GM23338 (cell line): ENCODE measurements around the gene MOB3B. TPM values are rescaled to one million over a fixed set of nuclear protein-coding genes. Genes with fewer than 3 reads are reported as not detected.

Experiments
- ATAC-seq: fragments of 200-7000 bp; cut with Tn5 transposase; 3 replicates; pipeline ENCODE4 v1.9.1; 2020
- DNase-seq: peaks from one replicate; pipeline ENCODE4 v3.0.0-alpha.2; 2015; ENCODE audit warnings: low spot score
- H2AFZ ChIP-seq: fragments of 200-600 bp; sonication (generic); 2 replicates; pipeline ENCODE4 v1.8.0; 2016; ENCODE audit warnings: antibody characterized with exemption, mild to moderate bottlenecking, moderate library complexity
- H3F3A ChIP-seq: fragments of 200-600 bp; sonication (generic); replicated peaks from 2 replicates; pipeline ENCODE4 v1.8.0; 2017; ENCODE audit warnings: antibody characterized with exemption, mixed run types, low read depth
- H3K27ac ChIP-seq: fragments of 200-600 bp; sonication (generic); 2 replicates; pipeline ENCODE4 v1.6.1; 2016; ENCODE audit warnings: low read depth
- H3K27me3 ChIP-seq: fragments of 200-600 bp; sonication (generic); 2 replicates; pipeline ENCODE4 v1.8.0; 2016; ENCODE audit warnings: mild to moderate bottlenecking, mixed run types, moderate library complexity; ENCODE audit not compliant: insufficient read depth
- H3K36me3 ChIP-seq: fragments of 200-600 bp; sonication (generic); 2 replicates; pipeline ENCODE4 v1.8.0; 2016; ENCODE audit warnings: mild to moderate bottlenecking; ENCODE audit not compliant: insufficient read depth
- H3K4me1 ChIP-seq: fragments of 200-600 bp; sonication (generic); 2 replicates; pipeline ENCODE4 v1.8.0; 2016; ENCODE audit warnings: mild to moderate bottlenecking, moderate library complexity; ENCODE audit not compliant: insufficient read depth
- H3K4me2 ChIP-seq: fragments of 200-600 bp; sonication (generic); 2 replicates; pipeline ENCODE4 v1.7.1; 2017; ENCODE audit warnings: mixed run types
- H3K4me3 ChIP-seq: fragments of 200-600 bp; sonication (generic); 2 replicates; pipeline ENCODE4 v1.6.1; 2016; ENCODE audit warnings: mixed run types
- H3K79me2 ChIP-seq: fragments of 200-600 bp; sonication (generic); replicated peaks from 2 replicates; pipeline ENCODE4 v1.8.0; 2017; ENCODE audit warnings: mild to moderate bottlenecking; ENCODE audit not compliant: insufficient read depth
- H3K9me2 ChIP-seq: fragments of 200-600 bp; sonication (generic); 2 replicates; pipeline ENCODE4 v1.8.0; 2017; ENCODE audit not compliant: insufficient read depth
- H4K20me1 ChIP-seq: fragments of 200-600 bp; sonication (generic); replicated peaks from 2 replicates; pipeline ENCODE4 v1.8.0; 2017; ENCODE audit warnings: mild to moderate bottlenecking; ENCODE audit not compliant: insufficient read depth
- H3K27ac Mint-ChIP-seq: 2 replicates; pipeline ENCODE4 v1.8.0; 2020; ENCODE audit warnings: inconsistent platforms, mild to moderate bottlenecking, moderate library complexity, mixed read lengths
- H3K27me3 Mint-ChIP-seq: 3 replicates; pipeline ENCODE4 v1.8.0; 2022; ENCODE audit warnings: low read depth, mild to moderate bottlenecking, moderate library complexity, mixed read lengths, inconsistent platforms; ENCODE audit not compliant: insufficient read depth, poor library complexity
- H3K36me3 Mint-ChIP-seq: 3 replicates; pipeline ENCODE4 v1.8.0; 2021; ENCODE audit warnings: low read depth, mild to moderate bottlenecking, inconsistent platforms, moderate library complexity, mixed read lengths
- H3K4me1 Mint-ChIP-seq: 3 replicates; pipeline ENCODE4 v1.8.0; 2020; ENCODE audit warnings: mild to moderate bottlenecking, inconsistent platforms, mixed read lengths
- H3K4me3 Mint-ChIP-seq: 3 replicates; pipeline ENCODE4 v1.8.0; 2021; ENCODE audit warnings: moderate library complexity, mild to moderate bottlenecking, inconsistent platforms, mixed read lengths
- H3K9me3 Mint-ChIP-seq: 3 replicates; pipeline ENCODE4 v1.8.0; 2020; ENCODE audit warnings: moderate library complexity, mild to moderate bottlenecking, inconsistent platforms, mixed read lengths
- CREB1 ChIP-seq: fragments of 250-450 bp; sonication (Bioruptor Pico); IDR thresholded peaks from 2 replicates; pipeline ENCODE4 v1.5.0; 2020; ENCODE audit warnings: low read depth, mild to moderate bottlenecking, moderate library complexity
- EZH2 ChIP-seq: fragments of 200-600 bp; sonication (generic); IDR thresholded peaks from one replicate; pipeline ENCODE4 v1.8.0; 2017; ENCODE audit warnings: antibody characterized with exemption, mild to moderate bottlenecking, low read depth; ENCODE audit not compliant: unreplicated experiment
- EZH2phosphoT487 ChIP-seq: fragments of 200-600 bp; sonication (generic); IDR thresholded peaks from one replicate; pipeline ENCODE4 v1.8.1; 2018; ENCODE audit warnings: antibody characterized with exemption; ENCODE audit not compliant: unreplicated experiment
- JUNB ChIP-seq: IDR thresholded peaks from one replicate; pipeline ENCODE4 v1.6.1; 2016; ENCODE audit warnings: antibody characterized with exemption; ENCODE audit not compliant: unreplicated experiment
- NANOG ChIP-seq: IDR thresholded peaks from 2 replicates; pipeline ENCODE4 v1.6.1; 2016; ENCODE audit warnings: antibody characterized with exemption, borderline replicate concordance
- POLR2AphosphoS5 ChIP-seq: IDR thresholded peaks from 2 replicates; pipeline ENCODE4 v1.6.1; 2016; ENCODE audit warnings: antibody characterized with exemption, low read depth
- STAT1 ChIP-seq: IDR thresholded peaks from one replicate; pipeline ENCODE4 v1.6.1; 2016; ENCODE audit warnings: antibody characterized with exemption; ENCODE audit not compliant: unreplicated experiment
- ZNF114 ChIP-seq: fragments of 250-450 bp; sonication (Bioruptor Pico); IDR thresholded peaks from 2 replicates; pipeline ENCODE4 v1.5.0; 2020; ENCODE audit warnings: mild to moderate bottlenecking, moderate library complexity
- ZNF331 ChIP-seq: fragments of 250-450 bp; sonication (Bioruptor Pico); IDR thresholded peaks from 2 replicates; pipeline ENCODE4 v1.5.0; 2020; ENCODE audit warnings: low read depth, mild to moderate bottlenecking, moderate library complexity
- polyA plus RNA-seq: library from polyadenylated mRNA; unstranded; fragments of >200 nt; fragmentation: Nextera tagmentation; extraction: Ambion mirVana; gene quantifications from 2 replicates; pipeline ENCODE4 v1.2.1, GENCODE V29; 2016
- total RNA-seq: library from RNA; depleted of rRNA; stranded (reverse); fragments of >200 nt; shearing (Covaris generic); gene quantifications from 2 replicates; pipeline ENCODE4 v1.2.3, GENCODE V29; 2014
- TF ChIP-seq, protein P1 (sequence below): fragments of 250-450 bp; sonication (Bioruptor Pico); IDR thresholded peaks from 2 replicates; pipeline ENCODE4 v1.5.0; 2020; ENCODE audit warnings: mild to moderate bottlenecking, moderate library complexity
- TF ChIP-seq, protein P2 (sequence below): IDR thresholded peaks from 2 replicates; pipeline ENCODE4 v1.6.1; 2016; ENCODE audit warnings: antibody characterized with exemption
- TF ChIP-seq, protein P3 (sequence below), 2 experiments: fragments of 200-600 bp in 1 of 2; sonication (generic) in 1 of 2; conservative IDR thresholded peaks; 2 replicates each; pipeline versions ENCODE4 v1.5.1 to v1.6.1; 2016 to 2017; ENCODE audit warnings: antibody characterized with exemption in 2 of 2, low read depth in 2 of 2, mild to moderate bottlenecking in 2 of 2, moderate library complexity in 1 of 2
- TF ChIP-seq, protein P4 (sequence below): IDR thresholded peaks from one replicate; pipeline ENCODE4 v1.6.1; 2018; ENCODE audit warnings: antibody characterized with exemption; ENCODE audit not compliant: unreplicated experiment

MOB3B gene
- total and polyA plus RNA-seq, 2 experiments from 2014 or later, result 7.6 to 12.1 TPM

DNA sequence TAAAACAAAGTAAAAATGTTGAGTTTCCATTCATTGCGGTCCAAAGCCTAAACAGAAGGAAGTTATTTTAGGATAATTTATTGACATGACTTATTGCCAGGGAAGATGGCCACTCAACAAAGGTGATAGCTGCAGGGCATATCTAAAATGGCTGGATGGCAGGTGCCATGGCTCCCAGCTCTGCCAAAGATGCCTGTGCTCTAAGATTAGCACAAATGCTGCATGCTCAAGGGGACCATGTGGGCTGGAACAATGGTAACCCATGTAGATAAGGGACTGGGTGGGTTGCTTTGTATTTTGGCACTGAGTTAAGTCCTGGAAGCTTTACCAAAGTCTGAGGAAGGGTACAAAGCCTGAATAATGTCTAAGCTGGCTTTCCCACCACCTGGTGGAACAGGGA is 101.1 kb downstream of the MOB3B start:
- H3K79me2 ChIP-seq, result no peaks in the 10 kb centered on the region
- H3K27me3 ChIP-seq, result no peaks in the 10 kb centered on the region
- no peak overlapping the region for H2AFZ ChIP-seq
- Mint-ChIP-seq H3K27ac (no peak overlapping the region), H3K4me1 (peaks cover 81% of the 10 kb centered on the region), H3K4me3 (no peak overlapping the region), H3K27me3 (peaks cover 2% of the 10 kb centered on the region), H3K36me3 (no peaks in the 10 kb centered on the region; the same call in 2 of the 3 replicates), H3K9me3 (no peaks in the 10 kb centered on the region)
- DNase-seq, result no peak
- no peaks in the 10 kb centered on the region for H3K36me3 ChIP-seq
- H3K27ac ChIP-seq, result no peak overlapping the region
- H3F3A ChIP-seq, result no peaks in the 10 kb centered on the region
- peaks cover 50% of the 10 kb centered on the region for H3K4me1 ChIP-seq
- H3K4me3 ChIP-seq, result no peak overlapping the region
- ATAC-seq, result no peak
- H3K4me2 ChIP-seq, result no peak overlapping the region
- H4K20me1 ChIP-seq, result no peaks in the 10 kb centered on the region
- no peaks in the 10 kb centered on the region for H3K9me2 ChIP-seq
- TF ChIP-seq, protein P1, sequence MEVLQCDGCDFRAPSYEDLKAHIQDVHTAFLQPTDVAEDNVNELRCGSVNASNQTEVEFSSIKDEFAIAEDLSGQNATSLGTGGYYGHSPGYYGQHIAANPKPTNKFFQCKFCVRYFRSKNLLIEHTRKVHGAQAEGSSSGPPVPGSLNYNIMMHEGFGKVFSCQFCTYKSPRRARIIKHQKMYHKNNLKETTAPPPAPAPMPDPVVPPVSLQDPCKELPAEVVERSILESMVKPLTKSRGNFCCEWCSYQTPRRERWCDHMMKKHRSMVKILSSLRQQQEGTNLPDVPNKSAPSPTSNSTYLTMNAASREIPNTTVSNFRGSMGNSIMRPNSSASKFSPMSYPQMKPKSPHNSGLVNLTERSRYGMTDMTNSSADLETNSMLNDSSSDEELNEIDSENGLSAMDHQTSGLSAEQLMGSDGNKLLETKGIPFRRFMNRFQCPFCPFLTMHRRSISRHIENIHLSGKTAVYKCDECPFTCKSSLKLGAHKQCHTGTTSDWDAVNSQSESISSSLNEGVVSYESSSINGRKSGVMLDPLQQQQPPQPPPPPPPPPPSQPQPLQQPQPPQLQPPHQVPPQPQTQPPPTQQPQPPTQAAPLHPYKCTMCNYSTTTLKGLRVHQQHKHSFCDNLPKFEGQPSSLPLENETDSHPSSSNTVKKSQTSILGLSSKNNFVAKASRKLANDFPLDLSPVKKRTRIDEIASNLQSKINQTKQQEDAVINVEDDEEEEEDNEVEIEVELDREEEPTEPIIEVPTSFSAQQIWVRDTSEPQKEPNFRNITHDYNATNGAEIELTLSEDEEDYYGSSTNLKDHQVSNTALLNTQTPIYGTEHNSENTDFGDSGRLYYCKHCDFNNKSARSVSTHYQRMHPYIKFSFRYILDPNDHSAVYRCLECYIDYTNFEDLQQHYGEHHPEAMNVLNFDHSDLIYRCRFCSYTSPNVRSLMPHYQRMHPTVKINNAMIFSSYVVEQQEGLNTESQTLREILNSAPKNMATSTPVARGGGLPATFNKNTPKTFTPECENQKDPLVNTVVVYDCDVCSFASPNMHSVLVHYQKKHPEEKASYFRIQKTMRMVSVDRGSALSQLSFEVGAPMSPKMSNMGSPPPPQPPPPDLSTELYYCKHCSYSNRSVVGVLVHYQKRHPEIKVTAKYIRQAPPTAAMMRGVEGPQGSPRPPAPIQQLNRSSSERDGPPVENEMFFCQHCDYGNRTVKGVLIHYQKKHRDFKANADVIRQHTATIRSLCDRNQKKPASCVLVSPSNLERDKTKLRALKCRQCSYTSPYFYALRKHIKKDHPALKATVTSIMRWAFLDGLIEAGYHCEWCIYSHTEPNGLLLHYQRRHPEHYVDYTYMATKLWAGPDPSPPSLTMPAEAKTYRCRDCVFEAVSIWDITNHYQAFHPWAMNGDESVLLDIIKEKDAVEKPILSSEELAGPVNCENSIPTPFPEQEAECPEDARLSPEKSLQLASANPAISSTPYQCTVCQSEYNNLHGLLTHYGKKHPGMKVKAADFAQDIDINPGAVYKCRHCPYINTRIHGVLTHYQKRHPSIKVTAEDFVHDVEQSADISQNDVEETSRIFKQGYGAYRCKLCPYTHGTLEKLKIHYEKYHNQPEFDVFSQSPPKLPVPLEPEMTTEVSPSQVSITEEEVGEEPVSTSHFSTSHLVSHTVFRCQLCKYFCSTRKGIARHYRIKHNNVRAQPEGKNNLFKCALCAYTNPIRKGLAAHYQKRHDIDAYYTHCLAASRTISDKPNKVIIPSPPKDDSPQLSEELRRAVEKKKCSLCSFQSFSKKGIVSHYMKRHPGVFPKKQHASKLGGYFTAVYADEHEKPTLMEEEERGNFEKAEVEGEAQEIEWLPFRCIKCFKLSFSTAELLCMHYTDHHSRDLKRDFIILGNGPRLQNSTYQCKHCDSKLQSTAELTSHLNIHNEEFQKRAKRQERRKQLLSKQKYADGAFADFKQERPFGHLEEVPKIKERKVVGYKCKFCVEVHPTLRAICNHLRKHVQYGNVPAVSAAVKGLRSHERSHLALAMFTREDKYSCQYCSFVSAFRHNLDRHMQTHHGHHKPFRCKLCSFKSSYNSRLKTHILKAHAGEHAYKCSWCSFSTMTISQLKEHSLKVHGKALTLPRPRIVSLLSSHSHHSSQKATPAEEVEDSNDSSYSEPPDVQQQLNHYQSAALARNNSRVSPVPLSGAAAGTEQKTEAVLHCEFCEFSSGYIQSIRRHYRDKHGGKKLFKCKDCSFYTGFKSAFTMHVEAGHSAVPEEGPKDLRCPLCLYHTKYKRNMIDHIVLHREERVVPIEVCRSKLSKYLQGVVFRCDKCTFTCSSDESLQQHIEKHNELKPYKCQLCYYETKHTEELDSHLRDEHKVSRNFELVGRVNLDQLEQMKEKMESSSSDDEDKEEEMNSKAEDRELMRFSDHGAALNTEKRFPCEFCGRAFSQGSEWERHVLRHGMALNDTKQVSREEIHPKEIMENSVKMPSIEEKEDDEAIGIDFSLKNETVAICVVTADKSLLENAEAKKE (CRISPR knock-in tag), result no peak
- TF ChIP-seq ZNF331 (CRISPR knock-in tag) (no peak), CREB1 (no peak), EZH2 (no peak), POLR2AphosphoS5 (no peak), ZNF114 (CRISPR knock-in tag) (no peak), JUNB (no peak), EZH2phosphoT487 (no peak), NANOG (no peak), STAT1 (no peak)
- TF ChIP-seq, protein P2, sequence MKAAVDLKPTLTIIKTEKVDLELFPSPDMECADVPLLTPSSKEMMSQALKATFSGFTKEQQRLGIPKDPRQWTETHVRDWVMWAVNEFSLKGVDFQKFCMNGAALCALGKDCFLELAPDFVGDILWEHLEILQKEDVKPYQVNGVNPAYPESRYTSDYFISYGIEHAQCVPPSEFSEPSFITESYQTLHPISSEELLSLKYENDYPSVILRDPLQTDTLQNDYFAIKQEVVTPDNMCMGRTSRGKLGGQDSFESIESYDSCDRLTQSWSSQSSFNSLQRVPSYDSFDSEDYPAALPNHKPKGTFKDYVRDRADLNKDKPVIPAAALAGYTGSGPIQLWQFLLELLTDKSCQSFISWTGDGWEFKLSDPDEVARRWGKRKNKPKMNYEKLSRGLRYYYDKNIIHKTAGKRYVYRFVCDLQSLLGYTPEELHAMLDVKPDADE, result no peak
- TF ChIP-seq, protein P3, sequence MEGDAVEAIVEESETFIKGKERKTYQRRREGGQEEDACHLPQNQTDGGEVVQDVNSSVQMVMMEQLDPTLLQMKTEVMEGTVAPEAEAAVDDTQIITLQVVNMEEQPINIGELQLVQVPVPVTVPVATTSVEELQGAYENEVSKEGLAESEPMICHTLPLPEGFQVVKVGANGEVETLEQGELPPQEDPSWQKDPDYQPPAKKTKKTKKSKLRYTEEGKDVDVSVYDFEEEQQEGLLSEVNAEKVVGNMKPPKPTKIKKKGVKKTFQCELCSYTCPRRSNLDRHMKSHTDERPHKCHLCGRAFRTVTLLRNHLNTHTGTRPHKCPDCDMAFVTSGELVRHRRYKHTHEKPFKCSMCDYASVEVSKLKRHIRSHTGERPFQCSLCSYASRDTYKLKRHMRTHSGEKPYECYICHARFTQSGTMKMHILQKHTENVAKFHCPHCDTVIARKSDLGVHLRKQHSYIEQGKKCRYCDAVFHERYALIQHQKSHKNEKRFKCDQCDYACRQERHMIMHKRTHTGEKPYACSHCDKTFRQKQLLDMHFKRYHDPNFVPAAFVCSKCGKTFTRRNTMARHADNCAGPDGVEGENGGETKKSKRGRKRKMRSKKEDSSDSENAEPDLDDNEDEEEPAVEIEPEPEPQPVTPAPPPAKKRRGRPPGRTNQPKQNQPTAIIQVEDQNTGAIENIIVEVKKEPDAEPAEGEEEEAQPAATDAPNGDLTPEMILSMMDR (conservative IDR thresholded peaks at IDR 0.05; ENCODE audit: low read depth in 2 of 2), result no peak
- TF ChIP-seq, protein P4, sequence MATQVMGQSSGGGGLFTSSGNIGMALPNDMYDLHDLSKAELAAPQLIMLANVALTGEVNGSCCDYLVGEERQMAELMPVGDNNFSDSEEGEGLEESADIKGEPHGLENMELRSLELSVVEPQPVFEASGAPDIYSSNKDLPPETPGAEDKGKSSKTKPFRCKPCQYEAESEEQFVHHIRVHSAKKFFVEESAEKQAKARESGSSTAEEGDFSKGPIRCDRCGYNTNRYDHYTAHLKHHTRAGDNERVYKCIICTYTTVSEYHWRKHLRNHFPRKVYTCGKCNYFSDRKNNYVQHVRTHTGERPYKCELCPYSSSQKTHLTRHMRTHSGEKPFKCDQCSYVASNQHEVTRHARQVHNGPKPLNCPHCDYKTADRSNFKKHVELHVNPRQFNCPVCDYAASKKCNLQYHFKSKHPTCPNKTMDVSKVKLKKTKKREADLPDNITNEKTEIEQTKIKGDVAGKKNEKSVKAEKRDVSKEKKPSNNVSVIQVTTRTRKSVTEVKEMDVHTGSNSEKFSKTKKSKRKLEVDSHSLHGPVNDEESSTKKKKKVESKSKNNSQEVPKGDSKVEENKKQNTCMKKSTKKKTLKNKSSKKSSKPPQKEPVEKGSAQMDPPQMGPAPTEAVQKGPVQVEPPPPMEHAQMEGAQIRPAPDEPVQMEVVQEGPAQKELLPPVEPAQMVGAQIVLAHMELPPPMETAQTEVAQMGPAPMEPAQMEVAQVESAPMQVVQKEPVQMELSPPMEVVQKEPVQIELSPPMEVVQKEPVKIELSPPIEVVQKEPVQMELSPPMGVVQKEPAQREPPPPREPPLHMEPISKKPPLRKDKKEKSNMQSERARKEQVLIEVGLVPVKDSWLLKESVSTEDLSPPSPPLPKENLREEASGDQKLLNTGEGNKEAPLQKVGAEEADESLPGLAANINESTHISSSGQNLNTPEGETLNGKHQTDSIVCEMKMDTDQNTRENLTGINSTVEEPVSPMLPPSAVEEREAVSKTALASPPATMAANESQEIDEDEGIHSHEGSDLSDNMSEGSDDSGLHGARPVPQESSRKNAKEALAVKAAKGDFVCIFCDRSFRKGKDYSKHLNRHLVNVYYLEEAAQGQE, result no peak
